Stimulated activated CD8-positive, alpha-beta memory T cell treated with anti-CD3 and anti-CD28 coated beads, Interleukin-4, amount 100 ng/mL, for 48 hours (primary cell): Measurements from ENCODE around the gene RAD51.

Experiments used
- DNase-seq: peaks from one replicate; pipeline ENCODE4 v3.0.0-alpha.2; 2020

RAD51 gene

DNA sequence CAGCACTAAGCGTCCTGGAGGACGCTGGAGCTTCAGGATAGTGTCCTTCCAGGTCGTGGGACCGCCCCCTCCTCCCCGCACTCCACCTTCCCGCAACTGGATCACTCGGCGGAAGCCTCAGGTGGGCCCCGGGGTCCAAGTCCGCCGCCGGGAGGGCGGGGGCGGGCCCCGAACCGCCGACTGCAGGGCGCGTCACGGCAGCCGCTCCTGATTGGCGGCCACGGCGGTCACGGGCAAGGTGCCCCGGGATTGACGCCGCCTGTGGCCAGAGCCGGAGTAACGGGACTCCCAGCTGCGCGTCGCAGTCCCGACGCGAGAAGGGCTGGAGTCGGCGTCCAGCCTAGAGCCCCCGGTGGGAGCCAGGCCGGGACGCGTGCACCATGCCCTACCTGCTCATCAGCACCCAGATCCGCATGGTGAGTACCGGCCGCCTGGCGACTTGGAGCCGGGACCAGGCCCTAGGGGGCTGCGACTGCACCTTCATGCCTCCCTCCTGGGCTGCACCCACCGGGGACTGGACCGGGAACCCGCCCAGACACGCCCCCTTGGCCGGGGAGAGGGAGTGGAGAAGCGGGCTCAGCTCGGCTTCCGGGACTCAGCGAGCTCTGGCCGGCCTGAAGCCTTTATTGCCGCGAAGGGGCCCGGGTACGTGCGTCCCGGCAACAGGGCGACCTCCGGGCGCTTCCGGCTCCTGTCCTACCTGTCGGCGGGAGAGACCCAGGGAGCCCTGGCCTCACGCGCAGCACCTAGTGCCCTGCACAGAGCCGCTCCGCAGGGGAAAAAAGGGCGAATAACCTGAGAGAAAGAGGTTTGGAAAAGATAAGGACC lies 69.0 kb downstream of the RAD51 start, which contains the start of gene GCHFR:
Gene GCHFR (plus strand): TSS at position 268 of the 828 bp plus-strand sequence. CDS start 113 bp downstream, at position 381.
- DNase-seq, result peak; percentile 81

DNA sequence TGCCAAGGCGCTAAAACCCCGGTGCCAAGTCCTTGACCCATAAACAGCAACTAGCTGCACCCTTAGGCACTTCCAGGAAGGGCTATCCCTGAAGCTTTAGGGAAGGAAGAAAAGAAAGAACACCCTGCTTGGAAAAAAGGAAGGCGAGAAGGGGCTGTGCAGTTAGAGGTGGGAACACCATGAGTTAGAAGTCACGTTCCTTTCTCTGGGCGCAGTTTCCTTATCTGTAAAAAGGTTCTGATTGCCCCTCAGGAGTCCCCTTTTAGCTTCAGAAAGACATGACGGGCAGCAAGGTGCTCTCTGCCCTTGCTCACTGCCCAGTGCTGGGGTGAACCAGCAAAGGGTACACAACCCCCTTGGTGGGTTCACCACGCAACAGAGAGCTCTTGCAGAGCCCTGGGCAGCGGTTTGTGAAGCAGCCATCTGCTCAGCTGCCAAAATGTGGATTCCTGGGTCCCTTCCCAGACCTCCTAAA lies 69.7 kb downstream of the RAD51 start:
- DNase-seq, result no peak

DNA sequence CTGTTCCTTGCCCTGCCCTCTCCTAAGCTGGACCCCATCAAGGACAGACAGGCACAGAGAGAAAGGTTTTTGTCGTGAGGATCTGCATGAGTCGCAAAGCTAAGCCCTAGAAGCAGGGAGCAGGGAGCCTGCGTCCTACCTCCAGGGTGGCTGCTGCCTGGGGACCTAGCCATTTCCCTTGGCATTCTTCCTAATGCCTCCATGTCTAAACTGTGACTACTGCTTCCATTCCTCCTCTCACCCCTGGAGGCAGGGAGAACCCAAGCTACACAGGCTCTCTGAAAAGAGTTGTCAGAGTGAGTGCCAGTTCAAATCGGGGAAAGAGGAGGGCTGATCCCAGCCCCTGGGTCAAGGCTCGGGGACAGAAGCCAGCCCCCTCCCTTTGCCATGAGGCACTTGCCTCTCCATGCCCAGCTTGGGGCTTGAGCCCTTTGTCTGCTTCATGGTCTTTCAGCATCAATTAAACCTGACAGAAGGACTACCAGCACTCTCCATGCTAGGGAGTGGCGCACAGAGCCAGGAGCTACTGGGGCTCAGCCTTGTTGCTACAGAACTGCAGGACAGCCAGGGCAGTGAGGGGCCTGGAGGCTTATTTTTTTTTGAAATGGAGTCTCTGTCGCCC lies 71.3 kb downstream of the RAD51 start:
- no peak for DNase-seq

DNA sequence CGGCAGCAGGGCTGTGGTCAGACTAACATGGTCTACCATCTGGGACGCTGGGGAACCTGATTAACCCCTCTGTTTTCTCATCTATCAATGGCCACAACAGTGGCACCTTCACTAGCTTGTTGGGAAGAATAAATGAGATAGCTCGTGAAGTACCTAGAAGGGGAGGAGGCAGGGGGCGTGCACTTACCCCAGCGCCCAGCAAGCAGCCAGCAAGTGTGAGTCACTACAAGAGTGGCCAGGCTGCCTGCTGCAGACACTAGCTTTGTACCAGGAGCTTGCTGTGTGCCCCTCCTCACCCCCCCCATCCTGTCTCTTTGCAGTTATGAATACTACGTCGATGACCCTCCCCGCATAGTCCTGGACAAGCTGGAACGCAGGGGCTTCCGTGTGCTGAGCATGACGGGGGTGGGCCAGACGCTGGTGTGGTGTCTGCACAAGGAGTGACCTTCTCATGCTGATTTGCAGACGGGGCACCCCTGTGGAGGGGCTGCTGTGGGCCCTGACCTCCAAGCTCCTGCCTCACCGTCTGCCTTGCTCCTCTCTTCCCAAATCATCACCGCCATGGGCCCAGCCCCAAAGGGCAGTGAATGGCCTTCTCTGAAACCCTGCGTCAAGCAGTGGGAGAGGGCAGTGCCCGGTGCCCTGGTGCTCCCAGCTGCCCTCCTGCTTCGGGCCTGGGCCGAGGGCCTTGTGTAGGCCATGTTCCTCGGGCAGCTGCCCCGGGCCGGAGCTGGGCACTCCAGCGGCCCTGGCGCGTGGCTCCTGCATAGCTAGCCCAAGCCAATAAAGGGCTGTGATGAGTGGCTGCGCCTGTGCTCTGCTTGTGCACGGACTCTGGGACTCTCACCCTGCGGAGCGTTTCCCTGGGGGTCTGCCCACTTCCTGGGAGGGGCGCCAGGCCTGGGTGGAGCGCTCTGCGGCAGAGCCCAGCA lies 72.2 kb downstream of the RAD51 start:
- DNase-seq, result no peak

DNA sequence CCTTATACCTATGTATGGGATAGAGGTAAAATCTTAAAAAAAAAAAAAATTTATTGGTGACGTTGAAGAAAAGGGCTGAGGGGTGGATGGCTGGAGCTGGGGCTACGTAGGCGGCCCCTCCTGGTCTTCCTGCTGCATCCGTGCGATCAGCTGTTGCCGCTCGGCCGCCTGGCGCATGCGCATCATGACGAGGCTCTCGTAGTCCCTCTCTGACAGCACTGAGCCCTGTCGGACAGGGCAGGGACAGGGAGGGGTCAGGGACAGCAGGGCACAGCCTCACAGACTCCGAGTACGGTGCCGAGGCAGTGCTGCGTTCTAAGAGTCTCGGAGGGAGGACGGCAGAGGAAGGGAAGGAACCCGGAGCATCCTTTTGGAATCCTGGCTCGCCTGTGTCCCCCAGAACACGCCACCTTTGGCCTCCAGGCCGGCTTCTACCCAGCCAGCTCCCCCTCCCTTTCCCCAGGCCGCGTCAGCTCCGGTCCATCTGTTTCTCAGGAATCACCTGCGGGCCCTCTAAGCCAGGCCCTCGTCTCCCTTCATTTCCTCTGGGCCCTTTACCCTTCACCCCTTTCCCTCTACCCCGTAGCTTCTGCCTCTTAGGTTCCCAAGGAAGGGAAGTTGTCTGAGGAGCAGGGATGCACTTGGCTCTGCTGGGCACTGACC lies 73.0 kb downstream of the RAD51 start:
- DNase-seq, result no peak

DNA sequence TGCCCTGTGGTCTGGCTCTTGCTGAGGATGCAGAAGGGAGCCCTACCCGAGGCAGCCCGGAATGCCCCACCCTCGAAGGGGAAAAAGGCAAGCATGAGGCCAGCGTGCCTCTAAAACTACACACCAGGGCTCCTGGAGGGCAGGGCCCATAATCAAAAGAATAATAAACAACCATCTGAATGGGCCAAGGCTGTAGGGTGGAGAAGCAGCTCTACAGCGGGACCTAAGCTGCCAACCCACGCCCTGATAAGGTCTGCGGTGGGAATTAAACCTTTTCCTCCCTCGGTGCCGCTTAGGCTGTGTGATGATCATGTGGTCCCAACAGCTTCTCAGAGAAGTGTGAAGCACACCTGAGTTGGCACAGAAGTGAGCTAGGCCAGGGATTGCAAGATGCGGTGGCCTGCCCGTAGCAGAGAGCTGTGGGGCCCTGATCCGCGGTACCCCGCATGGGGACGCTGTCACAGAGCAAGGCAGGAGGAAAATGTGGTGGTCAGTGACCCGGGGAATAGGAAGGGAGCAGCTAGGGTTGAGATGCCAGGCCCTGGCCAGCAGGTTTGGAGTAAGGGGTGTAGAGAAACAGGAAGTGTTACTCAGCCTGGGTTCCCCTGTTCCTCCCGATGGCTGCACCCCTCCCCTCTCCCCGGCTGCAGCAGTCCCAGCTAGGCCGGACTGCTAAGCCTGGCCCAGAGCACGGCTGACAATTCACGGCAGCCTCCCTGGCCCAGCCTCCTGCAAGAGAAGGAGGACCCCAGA lies 73.7 kb downstream of the RAD51 start:
- DNase-seq, result no peak

DNA sequence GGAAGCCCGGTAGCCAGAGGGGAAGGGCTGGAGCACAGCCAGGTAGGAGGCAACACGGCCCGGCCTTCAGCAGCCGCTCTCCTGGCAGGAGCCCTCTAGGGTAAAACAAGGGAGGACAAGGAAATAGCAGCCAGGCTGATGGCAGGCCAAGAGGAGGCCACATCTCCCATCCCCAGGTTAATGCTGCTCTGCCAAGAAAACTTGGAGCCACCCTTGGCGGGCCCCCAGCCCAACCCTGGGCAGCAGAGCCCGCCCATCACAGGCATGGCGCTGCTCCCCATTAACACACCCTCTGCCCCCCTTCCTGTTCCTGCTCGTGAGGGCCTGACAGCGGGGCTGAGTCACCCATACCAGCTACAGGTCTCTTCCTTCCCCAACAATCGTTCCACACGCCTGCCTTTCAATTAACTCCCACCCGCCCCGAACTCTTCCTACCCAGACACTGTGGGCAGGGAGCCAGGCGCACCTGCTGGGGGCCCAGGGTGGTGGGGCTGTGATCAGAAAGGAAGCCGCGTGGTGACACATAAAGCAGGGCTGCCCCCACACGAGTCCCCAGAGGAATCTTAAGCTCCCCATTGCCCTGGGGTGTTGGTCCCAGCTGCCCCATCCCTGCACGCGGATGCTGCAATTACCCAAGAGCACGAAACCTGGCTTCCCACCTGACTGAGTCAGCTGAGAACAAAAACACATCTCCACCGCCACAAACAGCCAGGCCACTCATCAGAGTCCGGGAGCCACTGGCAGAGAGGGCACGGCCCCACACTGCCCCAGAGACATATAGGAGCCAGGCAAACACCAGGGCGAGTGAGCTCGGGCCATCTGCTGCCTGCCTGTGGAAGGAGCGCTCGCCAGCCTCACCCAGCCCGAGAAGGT lies 74.5 kb downstream of the RAD51 start, which contains the start of gene C15orf62:
Gene C15orf62 (plus strand): TSS at position 707 of the 873 bp plus-strand sequence. CDS start 516 bp downstream, outside the sequence.
- peak; percentile 77 for DNase-seq

DNA sequence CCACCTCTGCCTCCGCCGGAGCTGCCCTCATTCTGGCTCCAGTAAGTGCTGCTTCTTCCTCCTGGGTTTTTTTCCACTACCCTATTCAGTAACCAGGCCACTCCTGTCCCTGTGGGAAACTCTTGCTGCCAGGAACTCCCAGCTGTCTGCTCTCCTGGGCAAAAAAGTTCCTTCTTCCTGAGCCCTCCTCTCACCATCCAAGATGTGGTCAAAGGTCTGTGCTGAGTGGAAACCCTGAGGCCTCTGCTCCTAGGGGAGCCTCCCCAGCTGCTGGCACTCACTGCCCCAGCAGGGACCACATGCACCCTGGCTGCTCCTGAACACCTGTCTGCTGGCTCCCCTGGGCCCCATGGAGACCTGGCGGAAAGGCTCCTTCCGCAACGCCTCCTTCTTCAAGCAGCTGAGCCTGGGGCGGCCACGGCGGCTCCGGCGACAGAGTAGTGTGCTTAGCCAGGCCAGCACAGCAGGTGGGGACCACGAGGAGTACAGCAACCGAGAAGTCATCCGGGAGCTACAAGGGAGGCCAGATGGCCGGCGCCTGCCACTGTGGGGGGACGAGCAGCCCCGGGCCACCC lies 75.3 kb downstream of the RAD51 start:
- DNase-seq, result no peak

DNA sequence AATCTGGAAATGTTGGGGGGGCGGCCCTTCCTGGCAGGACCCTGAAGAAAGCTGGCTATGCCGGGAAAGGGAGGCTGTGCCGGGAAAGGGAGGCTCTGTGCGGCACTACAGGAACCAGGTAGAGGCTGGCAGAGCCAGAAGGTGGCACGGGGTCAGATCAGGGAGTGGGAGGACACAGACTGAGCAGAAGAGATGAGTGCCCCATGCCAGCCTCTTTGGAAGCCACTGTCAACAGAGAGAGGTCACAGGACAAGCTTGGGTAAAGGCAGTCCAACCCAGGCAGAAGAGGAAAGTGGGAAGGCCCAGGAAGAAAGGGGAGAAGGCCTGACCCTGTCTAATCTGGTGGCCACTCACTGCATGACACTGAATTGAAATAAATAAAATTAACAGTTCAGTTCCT lies 76.3 kb downstream of the RAD51 start:
- DNase-seq, result no peak

DNA sequence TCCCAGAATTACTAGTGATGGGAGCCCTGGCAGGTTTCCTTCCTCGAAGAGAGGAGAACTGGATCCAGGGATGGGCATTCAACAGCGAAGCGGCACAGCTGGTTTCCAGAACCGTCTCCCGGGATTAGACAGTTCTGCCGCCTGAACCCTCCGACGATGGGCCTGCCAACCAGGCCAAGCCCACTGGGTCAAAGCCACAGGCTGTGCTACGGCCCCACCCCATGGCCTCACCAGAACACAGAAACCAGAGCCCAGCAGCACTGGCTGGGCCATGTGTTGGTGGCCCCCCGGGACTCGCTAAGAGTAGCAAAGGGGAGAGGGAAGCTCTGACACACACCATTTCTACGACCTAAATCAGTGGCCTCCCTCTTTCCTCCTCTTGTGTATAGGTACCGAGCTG lies 77.0 kb downstream of the RAD51 start:
- no peak for DNase-seq

DNA sequence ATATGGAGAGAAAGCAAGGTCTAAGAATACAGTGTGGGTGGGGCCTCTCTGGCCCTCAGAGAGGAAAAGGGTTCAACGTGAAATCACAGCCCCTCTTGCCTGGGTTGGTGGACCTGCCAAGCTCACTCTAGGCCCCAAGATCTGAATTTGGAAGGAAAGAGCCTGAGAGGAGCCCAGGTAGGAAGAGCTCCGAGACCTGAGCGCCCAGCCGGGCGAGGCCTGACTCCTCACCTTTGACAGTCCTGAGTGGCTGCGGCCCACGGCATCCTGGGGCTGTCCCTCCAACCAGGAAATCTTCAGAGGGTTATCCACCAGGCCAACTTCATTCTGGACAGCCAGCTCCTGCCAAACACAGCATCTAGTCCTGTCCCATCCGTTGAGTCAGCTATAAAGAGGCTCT lies 78.5 kb downstream of the RAD51 start:
- DNase-seq, result no peak

DNA sequence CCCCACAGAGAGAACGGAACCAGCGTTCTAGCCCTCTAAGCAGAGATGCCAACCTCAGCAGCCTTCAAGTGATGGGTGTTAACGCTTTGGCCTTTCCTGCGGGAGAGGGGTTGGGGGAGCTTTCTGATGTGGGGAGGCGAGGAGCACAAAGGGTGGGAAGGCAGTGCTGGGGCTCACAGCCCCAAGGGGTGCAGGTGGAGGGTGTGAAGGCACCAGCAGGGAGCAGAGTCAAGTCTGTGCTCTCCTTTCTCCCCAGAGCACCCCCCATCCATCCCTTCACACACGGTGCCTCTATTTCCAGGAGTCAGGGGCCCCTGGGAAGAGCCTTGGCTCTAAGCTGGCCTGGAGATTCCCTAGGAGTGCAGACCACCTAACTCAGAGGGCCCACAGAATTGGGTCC lies 78.9 kb downstream of the RAD51 start:
- no peak for DNase-seq

DNA sequence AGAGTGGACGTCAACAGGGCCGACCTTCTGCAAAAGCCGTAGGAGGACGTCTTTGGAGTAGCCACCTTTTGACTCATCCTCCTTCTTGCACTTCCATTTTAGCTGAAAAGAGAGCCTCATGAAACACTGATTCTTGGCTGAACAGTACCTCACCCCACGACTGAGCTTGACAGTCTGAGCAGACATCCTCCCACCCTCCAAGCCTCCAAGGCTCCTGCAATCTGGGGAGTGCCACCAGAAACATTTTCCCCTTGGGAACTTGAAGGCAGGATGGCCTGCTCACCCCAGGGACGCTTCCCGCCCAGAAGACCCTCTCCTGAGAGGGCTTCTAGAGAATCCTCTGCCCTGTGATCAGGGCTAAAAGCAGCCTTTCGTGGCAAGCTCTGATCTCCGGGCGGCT lies 80.0 kb downstream of the RAD51 start:
- no peak for DNase-seq

DNA sequence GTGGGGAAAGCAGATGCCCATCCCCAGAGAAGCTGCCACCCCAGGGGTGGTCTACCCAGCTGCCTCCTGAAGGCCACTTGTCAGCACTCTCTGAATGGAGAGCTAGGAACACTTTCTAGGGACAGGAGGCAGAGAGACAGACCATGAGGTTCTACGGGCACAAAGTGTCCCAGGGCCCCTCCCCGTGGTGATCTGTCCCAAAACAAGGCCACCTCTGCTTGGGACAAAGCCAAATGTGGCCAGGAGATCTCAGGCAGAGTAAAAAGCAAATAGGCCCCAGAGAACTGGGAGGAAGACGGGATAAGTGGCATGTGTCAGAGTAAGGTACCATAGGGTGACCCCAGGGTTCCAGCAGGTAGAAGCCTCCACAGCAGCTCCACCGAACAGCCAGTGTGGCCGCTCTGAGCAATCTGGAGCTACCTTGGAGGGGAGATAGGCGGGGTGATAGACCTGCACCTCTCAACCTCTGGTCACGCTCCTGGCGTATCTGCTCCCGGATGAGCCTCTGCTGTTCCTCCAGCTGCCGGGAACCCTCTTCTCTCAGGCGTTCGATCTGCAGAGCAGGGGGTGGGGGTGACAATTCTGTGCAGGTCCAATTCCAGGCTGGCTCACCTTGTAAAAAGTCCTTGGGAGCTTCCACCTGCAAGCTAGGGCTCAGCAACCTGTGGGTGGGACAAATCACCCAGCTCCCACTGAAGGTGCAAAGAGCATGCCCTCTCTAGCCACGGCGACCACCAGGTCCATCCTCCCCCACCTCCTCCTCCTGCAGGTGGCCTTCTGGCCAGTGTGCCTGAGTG lies 81.0 kb downstream of the RAD51 start:
- no peak for DNase-seq

DNA sequence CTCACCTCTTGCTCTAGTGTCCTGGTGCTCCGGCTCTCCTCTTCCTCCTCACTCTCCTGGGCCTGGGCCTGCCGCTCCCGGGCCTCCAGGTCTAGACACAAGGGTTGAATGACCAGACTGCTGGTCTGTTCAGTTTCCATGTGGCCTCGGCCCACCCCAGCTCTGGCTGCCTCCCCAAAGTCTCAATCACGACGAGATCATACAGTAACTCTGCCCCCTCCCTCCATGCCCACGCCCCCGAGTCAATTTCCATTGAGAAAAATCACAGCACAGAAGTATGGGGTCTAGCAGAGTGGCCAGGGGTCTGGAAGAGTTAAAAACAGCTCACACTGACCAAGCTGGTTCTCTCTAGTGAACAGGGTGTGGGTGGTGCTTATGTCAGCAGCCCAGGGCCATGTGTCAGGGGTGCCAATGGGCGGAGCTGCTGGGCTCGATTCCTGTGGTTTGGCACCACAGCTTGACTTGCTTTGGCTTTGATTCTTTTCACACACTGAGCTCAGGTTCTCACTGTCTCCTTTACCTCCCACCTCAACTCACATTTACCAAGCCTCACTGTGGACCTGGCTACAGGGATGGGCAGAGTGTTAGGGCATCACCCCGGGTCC lies 81.7 kb downstream of the RAD51 start:
- peak; percentile 64 for DNase-seq
